Measurements from ENCODE around the gene GPR107. TPM values are rescaled to one million over a fixed set of nuclear protein-coding genes. Genes with fewer than 3 reads are reported as not detected.
"Not testable (repeated sequence)": the region's sequence is repeated elsewhere in the genome, so short reads cannot be mapped to it uniquely, and the experiment has no call there.

The GPR107 gene
- total RNA-seq = 48.2 TPM

GRCh38 chr9:130053504-130054324, at the start of gene GPR107:
GPR107 (plus strand) TSS chr9:130053906; CDS start chr9:130053933, 27 bp downstream.
- peak; percentile 82 for DNase-seq (ENCODE audit: low spot score)

- no peak for DNase-seq (ENCODE audit: low spot score)
Observed at GRCh38 chr9:130003943-130004552, 49.7 kb upstream of the GPR107 start.

GRCh38 chr9:130006952-130007351, 46.8 kb upstream of the GPR107 start:
- DNase-seq (ENCODE audit: low spot score) = not testable (repeated sequence)

- no peak for DNase-seq (ENCODE audit: low spot score)
Observed at GRCh38 chr9:130008538-130008937, 45.2 kb upstream of the GPR107 start.

- not testable (repeated sequence) for DNase-seq (ENCODE audit: low spot score)
Observed at GRCh38 chr9:130009546-130009945, 44.2 kb upstream of the GPR107 start.

- DNase-seq (ENCODE audit: low spot score) = no peak
Observed at GRCh38 chr9:130010151-130010988, 43.3 kb upstream of the GPR107 start.

GRCh38 chr9:130013326-130013725, 40.4 kb upstream of the GPR107 start:
- DNase-seq (ENCODE audit: low spot score) = no peak

GRCh38 chr9:130015353-130016019, 38.2 kb upstream of the GPR107 start:
- DNase-seq (ENCODE audit: low spot score) = no peak

- no peak for DNase-seq (ENCODE audit: low spot score)
Observed at GRCh38 chr9:130017076-130017475, 36.6 kb upstream of the GPR107 start.

GRCh38 chr9:130017510-130017909, 36.2 kb upstream of the GPR107 start:
- DNase-seq (ENCODE audit: low spot score) = not testable (repeated sequence)

GRCh38 chr9:130018265-130018664, 35.4 kb upstream of the GPR107 start:
- no peak for DNase-seq (ENCODE audit: low spot score)

GRCh38 chr9:130020618-130021017, 33.1 kb upstream of the GPR107 start:
- no peak for DNase-seq (ENCODE audit: low spot score)

GRCh38 chr9:130021123-130021522, 32.6 kb upstream of the GPR107 start:
- no peak for DNase-seq (ENCODE audit: low spot score)

- not testable (repeated sequence) for DNase-seq (ENCODE audit: low spot score)
Observed at GRCh38 chr9:130021842-130022241, 31.9 kb upstream of the GPR107 start.

GRCh38 chr9:130022566-130023143, 31.1 kb upstream of the GPR107 start:
- DNase-seq (ENCODE audit: low spot score) = no peak

GRCh38 chr9:130023144-130023787, 30.4 kb upstream of the GPR107 start:
- no peak for DNase-seq (ENCODE audit: low spot score)

GRCh38 chr9:130023994-130024596, 29.6 kb upstream of the GPR107 start:
- DNase-seq (ENCODE audit: low spot score) = no peak

GRCh38 chr9:130024597-130024994, 29.1 kb upstream of the GPR107 start:
- DNase-seq (ENCODE audit: low spot score) = no peak

- DNase-seq (ENCODE audit: low spot score) = no peak
Observed at GRCh38 chr9:130026583-130027340, 26.9 kb upstream of the GPR107 start.
